GM19468 (cell line): Measurements from ENCODE around the gene PCSK6.

Source experiments
- ATAC-seq: cut with Tn5 transposase; IDR thresholded peaks from one replicate; pipeline ENCODE4 v1.9.1; 2021; ENCODE audit warnings: mild to moderate bottlenecking, moderate library complexity, moderate number of reproducible peaks; ENCODE audit not compliant: unreplicated experiment; ENCODE audit errors: extremely low read depth

The PCSK6 gene

GRCh38 chr15:101489599-101490407, at the start of gene PCSK6:
Gene PCSK6, minus strand, starts transcription at chr15:101489707. Its CDS starts 37 bp downstream, at chr15:101489670.
- no peak for ATAC-seq

DNA sequence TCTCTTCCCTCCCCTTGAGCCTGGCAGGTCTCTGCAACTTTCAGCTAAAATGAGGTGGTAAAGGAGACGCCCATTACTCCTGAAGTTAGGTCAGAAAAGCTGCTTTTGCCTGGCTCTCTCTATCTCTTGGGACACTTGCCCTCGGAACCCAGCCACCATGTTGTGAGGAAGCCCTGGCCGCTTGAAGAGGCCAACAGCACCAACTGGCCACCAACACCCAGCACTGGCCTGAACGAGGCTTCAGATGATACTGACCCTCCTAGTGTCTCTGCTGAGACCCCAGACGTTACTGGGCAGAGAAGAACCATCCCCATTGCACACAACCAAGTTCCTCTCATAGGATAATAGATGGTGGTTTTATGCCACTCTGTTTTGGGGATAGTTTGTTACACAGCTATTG, 49.5 kb upstream of the PCSK6 start:
- ATAC-seq = no peak

DNA sequence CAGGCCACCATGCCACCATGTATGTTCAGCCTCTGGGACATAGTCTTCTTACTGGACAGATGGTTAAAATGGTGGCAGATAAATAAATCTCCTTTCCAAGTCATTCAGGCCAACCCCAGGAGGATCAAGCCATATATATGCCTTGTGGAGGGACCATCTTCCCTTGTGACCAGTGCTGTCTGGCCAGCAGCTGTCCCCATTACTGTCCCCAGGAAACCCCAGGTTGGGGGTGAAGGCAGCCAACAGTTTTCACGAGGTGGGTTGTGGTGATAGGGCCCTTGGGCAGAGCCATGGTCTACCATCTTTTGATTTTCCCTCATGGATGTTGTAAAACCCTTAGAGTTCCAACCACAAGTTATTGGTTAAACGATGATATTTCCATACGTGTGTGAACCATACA, 48.7 kb upstream of the PCSK6 start:
- no peak for ATAC-seq

DNA sequence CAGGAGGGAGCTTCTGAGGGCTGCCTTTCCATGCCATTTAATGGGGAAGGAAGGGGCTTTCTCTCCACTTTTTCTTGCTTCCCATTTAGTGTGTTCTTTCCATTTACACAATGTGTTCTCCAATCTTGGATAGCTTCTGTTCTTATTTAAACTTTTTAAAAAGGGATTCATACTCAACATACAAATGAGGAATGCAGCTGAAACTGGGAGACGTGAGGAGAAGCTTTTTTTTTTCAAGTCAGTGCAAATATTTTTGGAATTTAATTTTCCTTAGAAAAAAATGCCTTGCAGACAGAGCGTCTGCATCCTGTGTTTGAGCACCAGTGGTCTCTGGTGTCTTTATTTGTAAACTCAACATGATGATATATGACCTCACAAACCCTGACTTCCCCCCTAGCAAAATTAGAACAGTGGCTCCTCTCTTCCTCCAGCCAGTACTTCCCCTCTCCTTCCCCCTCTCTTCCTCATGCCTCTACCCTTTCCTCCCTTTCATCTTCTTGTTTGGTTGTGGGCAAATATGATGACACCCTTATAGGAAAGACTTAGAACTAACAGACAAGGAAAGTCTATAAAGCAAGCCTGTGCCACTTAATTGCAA, 48.1 kb upstream of the PCSK6 start:
- no peak for ATAC-seq

- no peak for ATAC-seq
Measured at GRCh38 chr15:101536875-101537405, 47.4 kb upstream of the PCSK6 start.

- ATAC-seq = no peak
Measured at GRCh38 chr15:101536166-101536874, 46.8 kb upstream of the PCSK6 start.

- no peak for ATAC-seq
Measured at GRCh38 chr15:101535170-101535902, 45.8 kb upstream of the PCSK6 start.

GRCh38 chr15:101534376-101534970, 45.0 kb upstream of the PCSK6 start:
- ATAC-seq = no peak

GRCh38 chr15:101533371-101534140, 44.0 kb upstream of the PCSK6 start:
- ATAC-seq = no peak

GRCh38 chr15:101532865-101533264, 43.4 kb upstream of the PCSK6 start:
- ATAC-seq = no peak

GRCh38 chr15:101531170-101531569, 41.7 kb upstream of the PCSK6 start:
- no peak for ATAC-seq

DNA sequence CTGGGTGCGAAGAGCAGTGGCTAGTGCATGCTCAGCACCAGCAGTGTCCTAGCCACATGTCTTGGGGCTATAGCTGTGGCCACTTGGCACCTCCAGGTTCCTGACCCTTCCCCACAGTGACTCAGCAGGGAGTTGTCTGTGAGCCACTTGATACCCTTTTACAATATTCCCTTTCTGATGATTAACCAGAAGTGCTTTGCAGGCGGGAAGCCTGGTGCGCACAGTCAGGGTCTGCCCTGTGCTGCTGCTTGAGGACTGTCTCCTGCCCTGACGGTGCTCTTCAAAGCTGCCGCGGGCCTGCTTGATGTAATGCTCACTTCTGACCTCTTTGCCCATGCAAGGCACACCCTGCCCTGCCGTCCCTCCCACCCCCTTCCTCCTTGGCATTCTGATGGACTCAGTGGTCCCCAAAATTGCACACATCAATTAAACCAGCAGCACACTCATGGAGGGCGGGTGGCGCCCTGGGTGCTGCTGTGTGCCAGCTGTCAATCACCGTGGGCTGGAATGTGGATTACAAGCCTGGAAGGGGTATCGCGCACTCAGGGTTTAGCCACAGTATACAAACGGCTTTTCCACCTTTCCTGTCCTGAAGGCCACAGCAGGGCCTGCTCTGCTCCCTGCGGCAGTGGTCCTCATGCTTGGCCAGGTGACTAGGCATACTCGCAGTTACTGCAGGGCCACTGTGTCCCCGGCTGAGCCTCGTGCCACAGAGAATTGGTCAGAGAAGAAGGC, 40.9 kb upstream of the PCSK6 start:
- no peak for ATAC-seq

DNA sequence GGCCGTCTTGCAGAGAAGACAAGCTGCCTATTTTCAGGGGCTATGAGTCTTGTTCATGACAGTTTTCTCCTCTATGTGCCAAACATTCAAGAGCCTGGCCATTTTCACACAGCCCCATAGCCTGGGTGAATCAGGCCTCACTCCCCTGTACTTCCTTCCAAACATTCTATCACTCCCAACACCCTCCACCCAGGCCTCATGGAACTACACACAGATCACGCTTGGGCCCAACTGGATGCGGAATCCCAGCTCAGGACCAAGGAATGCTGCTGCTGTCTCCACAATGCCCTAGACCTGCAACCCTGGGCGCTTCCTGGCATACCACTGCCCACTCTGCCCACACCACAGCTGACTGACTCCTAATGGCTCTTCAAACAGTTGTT, 39.4 kb upstream of the PCSK6 start:
- ATAC-seq = no peak

DNA sequence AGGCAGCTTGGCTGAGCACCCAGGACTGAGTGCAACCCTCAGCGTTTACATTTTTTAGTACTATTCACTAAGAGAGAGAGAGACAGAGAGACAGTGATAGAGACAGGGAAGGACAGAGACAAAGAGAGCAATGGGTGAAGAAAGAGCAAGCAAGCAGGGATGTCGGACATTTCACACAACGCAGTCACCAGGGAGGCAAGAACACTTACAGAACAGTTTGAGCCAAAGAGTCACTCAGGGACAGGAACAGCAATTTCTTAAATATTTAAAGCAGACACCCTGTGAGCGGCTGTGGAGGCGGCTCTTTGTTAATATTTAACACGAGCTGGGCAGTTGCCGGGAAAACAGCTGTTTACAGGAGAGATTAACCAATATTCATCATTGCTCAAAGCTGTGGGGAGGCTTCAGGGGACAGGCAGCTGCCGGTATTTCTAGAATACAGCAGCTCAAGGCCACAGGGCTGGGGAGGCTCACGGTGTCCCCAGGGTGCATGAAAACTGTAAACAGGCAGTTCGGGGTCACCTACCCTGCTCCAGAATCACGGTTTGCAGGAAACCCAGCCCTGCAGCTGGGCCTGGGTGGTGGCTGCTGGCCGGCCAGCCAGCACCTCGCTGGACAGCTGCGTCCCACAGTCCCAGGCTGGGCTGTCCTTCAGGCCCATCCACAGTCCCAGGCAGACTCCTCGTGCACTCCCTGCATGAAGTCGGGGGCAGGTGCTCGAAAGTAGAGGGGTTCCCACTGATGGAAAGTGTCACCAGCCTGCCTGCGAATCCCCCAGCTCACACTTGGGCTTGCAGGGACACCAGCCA, 38.8 kb upstream of the PCSK6 start:
- ATAC-seq = no peak

- ATAC-seq = no peak
Measured at GRCh38 chr15:101526890-101527289, 37.4 kb upstream of the PCSK6 start.

- ATAC-seq = no peak
Measured at GRCh38 chr15:101526442-101526841, 36.9 kb upstream of the PCSK6 start.

DNA sequence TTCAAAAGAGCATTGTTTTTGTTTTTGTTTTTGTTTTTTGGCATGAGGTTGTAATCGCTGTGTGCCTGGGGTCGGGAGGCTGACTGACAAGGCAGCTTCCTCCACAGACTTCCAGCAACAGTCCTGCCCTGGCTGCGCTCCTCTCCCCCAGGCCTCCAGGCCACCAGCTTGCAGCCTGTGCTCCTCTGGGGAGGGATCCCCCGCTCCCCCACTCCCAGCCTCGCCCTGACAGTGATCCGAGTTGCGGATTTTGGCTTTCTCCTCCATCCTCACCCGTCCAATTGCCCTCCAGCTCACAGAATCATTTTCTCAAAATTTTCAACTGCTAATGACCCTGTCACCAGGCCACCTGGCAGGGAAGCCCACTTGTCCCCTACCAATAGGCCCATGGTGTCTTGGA, 36.5 kb upstream of the PCSK6 start:
- ATAC-seq = no peak
